ENCODE measurements around the gene MGP.

The MGP gene

GRCh38 chr12:14923944-14924343, 38.3 kb upstream of the MGP start:
- H3K27me3 ChIP-seq (ENCODE audit: insufficient read depth, low read depth) = no peaks in the 10 kb centered on the region
- H3K79me2 ChIP-seq (ENCODE audit: insufficient read depth, low read depth) = no peaks in the 10 kb centered on the region
- H3K4me2 ChIP-seq = no peak overlapping the region
- H3K27ac ChIP-seq = no peak overlapping the region
- H2AFZ ChIP-seq (ENCODE audit: low read depth) = no peak overlapping the region
- H3K9ac ChIP-seq = no peak overlapping the region
- H3K36me3 ChIP-seq (ENCODE audit: insufficient read depth) = no peaks in the 10 kb centered on the region
- H4K20me1 ChIP-seq (ENCODE audit: insufficient read depth) = no peaks in the 10 kb centered on the region
- TF ChIP-seq CTCF (conservative IDR thresholded peaks at IDR 0.05; ENCODE audit: low read depth, low read length) = no peak
- H3K4me3 ChIP-seq (IDR thresholded peaks at IDR 0.05; ENCODE audit: insufficient read depth, low read depth, low read length) = no peak overlapping the region
- H3K4me1 ChIP-seq (ENCODE audit: low read depth, poor library complexity, severe bottlenecking) = no peaks in the 10 kb centered on the region

DNA sequence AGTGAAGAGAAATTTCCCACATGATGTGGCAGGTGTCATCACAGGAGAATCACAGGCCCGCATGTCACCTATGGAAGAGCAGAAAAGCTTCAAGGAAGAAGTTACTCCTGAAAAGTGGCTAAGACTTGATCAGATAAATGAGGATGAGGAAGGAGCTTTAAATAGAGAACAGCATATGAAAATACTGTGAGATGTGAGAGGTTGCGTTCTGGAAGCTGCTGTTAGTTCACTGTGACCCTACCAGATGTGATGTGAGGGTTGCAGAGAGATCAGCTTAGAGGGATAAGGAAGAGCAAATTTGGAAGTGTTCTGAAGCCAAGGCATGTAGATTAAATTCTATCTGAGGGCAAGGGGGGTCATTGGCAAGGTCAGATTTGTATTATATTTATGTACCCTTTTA, 35.6 kb upstream of the MGP start:
- Histone ChIP-seq H3K4me2 (no peak overlapping the region), H3K9ac (no peak overlapping the region), H3K4me1 (ENCODE audit: low read depth, poor library complexity, severe bottlenecking) (no peaks in the 10 kb centered on the region), H3K27me3 (ENCODE audit: insufficient read depth, low read depth) (no peaks in the 10 kb centered on the region), H3K36me3 (ENCODE audit: insufficient read depth) (no peaks in the 10 kb centered on the region), H3K4me3 (IDR thresholded peaks at IDR 0.05; ENCODE audit: insufficient read depth, low read depth, low read length) (no peak overlapping the region), H3K27ac (no peak overlapping the region), H2AFZ (ENCODE audit: low read depth) (no peak overlapping the region), H3K79me2 (ENCODE audit: insufficient read depth, low read depth) (no peaks in the 10 kb centered on the region), H4K20me1 (ENCODE audit: insufficient read depth) (no peaks in the 10 kb centered on the region)
- TF ChIP-seq CTCF (conservative IDR thresholded peaks at IDR 0.05; ENCODE audit: low read depth, low read length) = no peak

DNA sequence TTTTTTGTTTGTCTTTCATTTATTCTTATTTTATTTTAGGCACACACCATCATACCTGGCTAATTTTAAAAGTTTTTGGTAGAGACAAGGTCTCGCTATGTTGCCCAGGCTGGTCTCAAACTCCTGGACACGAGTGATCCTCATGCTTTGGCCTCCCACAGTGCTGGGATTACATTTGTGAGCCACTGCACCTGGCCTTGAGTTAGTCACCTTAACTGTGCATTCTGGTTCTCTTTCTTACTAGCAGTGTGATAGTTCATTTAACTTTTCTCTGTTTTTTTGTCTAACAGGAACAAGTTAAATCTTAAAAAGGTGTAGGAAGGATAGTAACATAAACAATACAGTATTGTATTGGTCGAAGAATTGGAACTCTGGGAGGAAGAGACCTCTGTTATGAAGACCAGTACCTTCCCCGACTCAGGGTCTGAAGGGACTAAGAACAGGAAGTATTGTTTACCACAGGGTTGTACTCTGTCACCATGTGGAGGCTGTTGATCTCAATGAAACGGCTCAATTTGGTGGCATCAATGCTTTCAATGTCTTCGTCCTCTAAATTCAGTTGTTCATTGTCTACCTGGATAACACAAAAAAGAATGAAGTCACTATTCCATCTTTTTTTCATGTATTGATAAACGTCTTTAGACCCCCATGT, 34.9 kb upstream of the MGP start:
- Histone ChIP-seq H3K36me3 (ENCODE audit: insufficient read depth) (no peaks in the 10 kb centered on the region), H4K20me1 (ENCODE audit: insufficient read depth) (no peaks in the 10 kb centered on the region), H2AFZ (ENCODE audit: low read depth) (no peak overlapping the region), H3K9ac (no peak overlapping the region), H3K27me3 (ENCODE audit: insufficient read depth, low read depth) (no peaks in the 10 kb centered on the region), H3K4me2 (no peak overlapping the region), H3K79me2 (ENCODE audit: insufficient read depth, low read depth) (no peaks in the 10 kb centered on the region), H3K27ac (no peak overlapping the region), H3K4me1 (ENCODE audit: low read depth, poor library complexity, severe bottlenecking) (no peaks in the 10 kb centered on the region), H3K4me3 (IDR thresholded peaks at IDR 0.05; ENCODE audit: insufficient read depth, low read depth, low read length) (no peak overlapping the region)
- TF ChIP-seq CTCF (conservative IDR thresholded peaks at IDR 0.05; ENCODE audit: low read depth, low read length) = no peak

GRCh38 chr12:14919455-14919854, 33.8 kb upstream of the MGP start:
- no peak for TF ChIP-seq CTCF (conservative IDR thresholded peaks at IDR 0.05; ENCODE audit: low read depth, low read length)
- no peaks in the 10 kb centered on the region for H3K27me3 ChIP-seq (ENCODE audit: insufficient read depth, low read depth)
- no peak overlapping the region for H3K9ac ChIP-seq
- no peaks in the 10 kb centered on the region for H3K4me1 ChIP-seq (ENCODE audit: low read depth, poor library complexity, severe bottlenecking)
- no peak overlapping the region for H2AFZ ChIP-seq (ENCODE audit: low read depth)
- no peak overlapping the region for H3K4me2 ChIP-seq
- H3K27ac ChIP-seq = no peak overlapping the region
- no peaks in the 10 kb centered on the region for H3K36me3 ChIP-seq (ENCODE audit: insufficient read depth)
- no peak overlapping the region for H3K4me3 ChIP-seq (IDR thresholded peaks at IDR 0.05; ENCODE audit: insufficient read depth, low read depth, low read length)
- no peaks in the 10 kb centered on the region for H3K79me2 ChIP-seq (ENCODE audit: insufficient read depth, low read depth)
- no peaks in the 10 kb centered on the region for H4K20me1 ChIP-seq (ENCODE audit: insufficient read depth)
